ENCODE measurements around the gene MOB3A. TPM values are rescaled to one million over a fixed set of nuclear protein-coding genes. Genes with fewer than 3 reads are reported as not detected.

The MOB3A gene
- total RNA-seq, 1 experiment from 2014 or later: 11.7 TPM

- DNase-seq: no peak
- BruUV-seq (replicated peaks): no TSS peak
- peaks cover 18% of the 10 kb centered on the region for H3K36me3 Mint-ChIP-seq (ENCODE audit: insufficient read depth, unreplicated experiment)
- H3K27ac Mint-ChIP-seq (ENCODE audit: unreplicated experiment): no peak overlapping the region
- Histone ChIP-seq H3K4me1 (peaks cover 17% of the 10 kb centered on the region), H3K36me3 (ENCODE audit: control insufficient read depth, insufficient read depth, low read length) (no peaks in the 10 kb centered on the region), H3K4me3 (ENCODE audit: low read depth, low read length) (no peak overlapping the region), H3K27me3 (replicated peaks; ENCODE audit: control insufficient read depth, insufficient read depth, low read length) (no peaks in the 10 kb centered on the region), H3K9me3 (no peaks in the 10 kb centered on the region)
- no peak overlapping the region for H3K4me3 Mint-ChIP-seq (ENCODE audit: unreplicated experiment)
- POLR2A ChIA-PET: no interaction called here
- TF ChIP-seq CTCF (IDR thresholded peaks at IDR 0.05; ENCODE audit: insufficient read depth in 1 of 2, low read depth in 1 of 2, low read length in 1 of 2, severe bottlenecking in 1 of 2, unreplicated experiment in 1 of 2): no peak
- H3K4me1 Mint-ChIP-seq (ENCODE audit: low read depth, unreplicated experiment): no peaks in the 10 kb centered on the region
- intact Hi-C loops (cut with micrococcal nuclease; ENCODE audit: unreplicated experiment): loop anchor here (5.0 kb wide), 1 partner anchor 32 kb away; the partner anchor contains the start of genes IZUMO4 and MOB3A
- no peaks in the 10 kb centered on the region for H3K27me3 Mint-ChIP-seq (ENCODE audit: insufficient read depth, unreplicated experiment)
- H3K9me3 Mint-ChIP-seq (ENCODE audit: unreplicated experiment): no peaks in the 10 kb centered on the region
- CTCF ChIA-PET: no interaction called here
Measured at GRCh38 chr19:2064788-2065524, 31.2 kb downstream of the MOB3A start.

- ChIA-PET POLR2A (no interaction called here), CTCF (no interaction called here)
- no peaks in the 10 kb centered on the region for H3K4me1 Mint-ChIP-seq (ENCODE audit: low read depth, unreplicated experiment)
- no TSS peak for BruUV-seq (replicated peaks)
- H3K36me3 Mint-ChIP-seq (ENCODE audit: insufficient read depth, unreplicated experiment): peaks cover 18% of the 10 kb centered on the region
- H3K9me3 Mint-ChIP-seq (ENCODE audit: unreplicated experiment): no peaks in the 10 kb centered on the region
- H3K9me3 ChIP-seq: no peaks in the 10 kb centered on the region
- intact Hi-C loops (cut with micrococcal nuclease; ENCODE audit: unreplicated experiment): loop anchor here (5.0 kb wide), 1 partner anchor 33 kb away; the partner anchor contains the start of genes IZUMO4 and MOB3A
- DNase-seq: no peak
- H3K36me3 ChIP-seq (ENCODE audit: control insufficient read depth, insufficient read depth, low read length): no peaks in the 10 kb centered on the region
- no peak overlapping the region for H3K4me3 ChIP-seq (ENCODE audit: low read depth, low read length)
- no peak overlapping the region for H3K27ac Mint-ChIP-seq (ENCODE audit: unreplicated experiment)
- H3K27me3 ChIP-seq (replicated peaks; ENCODE audit: control insufficient read depth, insufficient read depth, low read length): no peaks in the 10 kb centered on the region
- TF ChIP-seq CTCF (IDR thresholded peaks at IDR 0.05; ENCODE audit: insufficient read depth in 1 of 2, low read depth in 1 of 2, low read length in 1 of 2, severe bottlenecking in 1 of 2, unreplicated experiment in 1 of 2): no peak
- H3K27me3 Mint-ChIP-seq (ENCODE audit: insufficient read depth, unreplicated experiment): no peaks in the 10 kb centered on the region
- H3K4me1 ChIP-seq: peaks cover 22% of the 10 kb centered on the region
- no peak overlapping the region for H3K4me3 Mint-ChIP-seq (ENCODE audit: unreplicated experiment)
Measured at GRCh38 chr19:2064395-2064787, 31.7 kb downstream of the MOB3A start.

DNA sequence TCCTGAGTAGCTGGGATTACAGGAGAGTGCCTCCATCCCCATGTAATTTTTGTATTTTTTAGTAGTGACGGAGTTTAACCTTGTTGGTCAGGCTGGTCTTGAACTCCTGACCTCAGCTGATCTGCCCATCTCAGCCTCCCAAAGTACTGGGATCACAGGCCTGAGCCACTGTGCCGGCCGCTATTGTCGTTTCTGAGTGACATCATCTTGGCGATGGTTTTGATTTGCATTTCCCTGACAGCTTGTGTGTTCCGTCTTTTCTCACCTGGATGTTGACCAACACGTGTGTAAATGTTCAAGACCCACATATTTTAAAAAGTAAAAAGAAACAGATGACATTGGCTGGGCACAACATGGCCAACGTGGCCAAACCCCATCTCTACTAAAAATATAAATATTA is 32.3 kb downstream of the MOB3A start:
- ChIA-PET POLR2A (no interaction called here), CTCF (no interaction called here)
- Histone ChIP-seq H3K27me3 (replicated peaks; ENCODE audit: control insufficient read depth, insufficient read depth, low read length) (no peaks in the 10 kb centered on the region), H3K36me3 (ENCODE audit: control insufficient read depth, insufficient read depth, low read length) (no peaks in the 10 kb centered on the region), H3K9me3 (no peaks in the 10 kb centered on the region), H3K4me1 (peaks cover 24% of the 10 kb centered on the region), H3K4me3 (ENCODE audit: low read depth, low read length) (no peak overlapping the region)
- H3K4me3 Mint-ChIP-seq (ENCODE audit: unreplicated experiment): no peak overlapping the region
- intact Hi-C loops (cut with micrococcal nuclease; ENCODE audit: unreplicated experiment): loop anchor here (5.0 kb wide), 1 partner anchor 33 kb away; the partner anchor contains the start of genes IZUMO4 and MOB3A
- H3K27ac Mint-ChIP-seq (ENCODE audit: unreplicated experiment): no peak overlapping the region
- BruUV-seq (replicated peaks): no TSS peak
- peaks cover 18% of the 10 kb centered on the region for H3K36me3 Mint-ChIP-seq (ENCODE audit: insufficient read depth, unreplicated experiment)
- no peaks in the 10 kb centered on the region for H3K4me1 Mint-ChIP-seq (ENCODE audit: low read depth, unreplicated experiment)
- no peaks in the 10 kb centered on the region for H3K27me3 Mint-ChIP-seq (ENCODE audit: insufficient read depth, unreplicated experiment)
- no peaks in the 10 kb centered on the region for H3K9me3 Mint-ChIP-seq (ENCODE audit: unreplicated experiment)
- TF ChIP-seq CTCF (IDR thresholded peaks at IDR 0.05; ENCODE audit: insufficient read depth in 1 of 2, low read depth in 1 of 2, low read length in 1 of 2, severe bottlenecking in 1 of 2, unreplicated experiment in 1 of 2): no peak
- DNase-seq: no peak

All from Caco-2 (cell line).